HL-60 (cell line): ENCODE data around the gene CEACAM3.

Source experiments
- REST ChIP-seq: IDR thresholded peaks from 2 replicates; pipeline ENCODE4 v1.6.1; 2012; ENCODE audit warnings: low read depth; ENCODE audit not compliant: insufficient replicate concordance
- TF ChIP-seq, protein P1 (sequence below): IDR thresholded peaks from one replicate; pipeline ENCODE4 v1.5.1; 2011; ENCODE audit warnings: low read length, control low read depth, inconsistent platforms; ENCODE audit not compliant: insufficient read depth

DNA sequence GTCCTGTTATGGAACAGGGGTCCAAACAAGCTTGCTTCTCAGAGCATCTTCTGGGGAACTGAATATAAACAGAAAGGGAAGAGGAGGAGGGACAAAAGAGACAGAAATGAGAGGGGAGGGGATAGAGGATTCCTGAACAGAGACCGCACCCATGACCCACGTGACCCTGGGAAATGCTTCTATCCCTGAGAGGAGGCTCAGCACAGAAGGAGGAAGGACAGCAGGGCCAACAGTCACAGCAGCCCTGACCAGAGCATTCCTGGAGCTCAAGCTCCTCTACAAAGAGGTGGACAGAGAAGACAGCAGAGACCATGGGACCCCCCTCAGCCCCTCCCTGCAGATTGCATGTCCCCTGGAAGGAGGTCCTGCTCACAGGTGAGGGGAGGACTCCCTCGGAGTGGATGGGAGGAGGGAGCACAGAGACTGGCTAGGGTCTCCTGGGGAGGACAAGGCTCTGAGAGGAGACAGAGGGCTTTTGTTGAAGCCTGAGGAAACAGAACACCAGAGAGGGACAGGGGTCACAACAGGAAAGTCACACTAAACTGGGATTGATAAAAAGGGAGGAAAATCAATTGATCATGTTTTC lies 41.0 kb upstream of the CEACAM3 start, which contains the start of gene CEACAM6:
- TF ChIP-seq, protein P1, sequence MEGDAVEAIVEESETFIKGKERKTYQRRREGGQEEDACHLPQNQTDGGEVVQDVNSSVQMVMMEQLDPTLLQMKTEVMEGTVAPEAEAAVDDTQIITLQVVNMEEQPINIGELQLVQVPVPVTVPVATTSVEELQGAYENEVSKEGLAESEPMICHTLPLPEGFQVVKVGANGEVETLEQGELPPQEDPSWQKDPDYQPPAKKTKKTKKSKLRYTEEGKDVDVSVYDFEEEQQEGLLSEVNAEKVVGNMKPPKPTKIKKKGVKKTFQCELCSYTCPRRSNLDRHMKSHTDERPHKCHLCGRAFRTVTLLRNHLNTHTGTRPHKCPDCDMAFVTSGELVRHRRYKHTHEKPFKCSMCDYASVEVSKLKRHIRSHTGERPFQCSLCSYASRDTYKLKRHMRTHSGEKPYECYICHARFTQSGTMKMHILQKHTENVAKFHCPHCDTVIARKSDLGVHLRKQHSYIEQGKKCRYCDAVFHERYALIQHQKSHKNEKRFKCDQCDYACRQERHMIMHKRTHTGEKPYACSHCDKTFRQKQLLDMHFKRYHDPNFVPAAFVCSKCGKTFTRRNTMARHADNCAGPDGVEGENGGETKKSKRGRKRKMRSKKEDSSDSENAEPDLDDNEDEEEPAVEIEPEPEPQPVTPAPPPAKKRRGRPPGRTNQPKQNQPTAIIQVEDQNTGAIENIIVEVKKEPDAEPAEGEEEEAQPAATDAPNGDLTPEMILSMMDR: no peak
- no peak for TF ChIP-seq REST
